ENCODE measurements around the gene CDH11.

GRCh38 chr16:65095090-65095728, 26.7 kb downstream of the CDH11 start:
- TF ChIP-seq EZH2phosphoT487 (IDR thresholded peaks at IDR 0.05; ENCODE audit: low read length), result no peak
- TF ChIP-seq CTCF (IDR thresholded peaks at IDR 0.05; ENCODE audit: low read length), result no peak
